PC-9 (cell line): ENCODE results near the gene DLG1. TPM values are rescaled to one million over a fixed set of nuclear protein-coding genes. Genes with fewer than 3 reads are reported as not detected.

Source experiments
- BruUV-seq: library from RNA; stranded (reverse); fragments of 400-500 nt; replicated peaks from 2 replicates; lab custom pipeline; 2021; lab: Mats Ljungman, UMichigan
- CTCF ChIA-PET: fragments of 300-600 bp; sonication (Branson Sonifier 250); formaldehyde crosslinking; loops from one replicate; lab custom pipeline; 2022; ENCODE audit warnings: antibody characterized with exemption; lab: Charles Lee
- POLR2A ChIA-PET: fragments of 300-600 bp; sonication (Branson Sonifier 250); formaldehyde crosslinking; loops from one replicate; lab custom pipeline; 2022; ENCODE audit warnings: antibody characterized with exemption; ENCODE audit not compliant: unreplicated experiment; lab: Charles Lee
- DNase-seq, 2 experiments: peaks; one replicate each; pipeline versions ENCODE4 v3.0.0 to v3.0.0-alpha.2; 2015 to 2022; ENCODE audit warnings: mixed read lengths in 1 of 2
- H2AFZ ChIP-seq: fragments of 200-600 bp; sonication (generic); 2 replicates; pipeline ENCODE4 v1.8.1; 2017; ENCODE audit warnings: antibody characterized with exemption
- H3F3A ChIP-seq: fragments of 200-600 bp; sonication (generic); 2 replicates; pipeline ENCODE4 v1.8.1; 2017; ENCODE audit warnings: antibody characterized with exemption, mild to moderate bottlenecking, low read depth; ENCODE audit not compliant: insufficient read depth
- H3K27ac ChIP-seq: fragments of 200-600 bp; sonication (generic); 2 replicates; pipeline ENCODE4 v1.6.1; 2016; ENCODE audit warnings: mixed run types
- H3K27me3 ChIP-seq: fragments of 200-600 bp; sonication (generic); 2 replicates; pipeline ENCODE4 v1.6.1; 2016; ENCODE audit warnings: low read depth, mixed run types; ENCODE audit not compliant: insufficient read depth
- H3K36me3 ChIP-seq: fragments of 200-600 bp; sonication (generic); 2 replicates; pipeline ENCODE4 v1.6.1; 2016; ENCODE audit warnings: low read depth, mixed run types
- H3K4me1 ChIP-seq: fragments of 200-600 bp; sonication (generic); replicated peaks from 2 replicates; pipeline ENCODE4 v1.6.1; 2016; ENCODE audit warnings: mixed run types; ENCODE audit not compliant: insufficient read depth
- H3K4me2 ChIP-seq: fragments of 200-600 bp; sonication (generic); 2 replicates; pipeline ENCODE4 v1.6.1; 2017; ENCODE audit warnings: mixed run types
- H3K4me3 ChIP-seq: fragments of 200-600 bp; sonication (generic); 2 replicates; pipeline ENCODE4 v1.6.1; 2016; ENCODE audit warnings: mixed run types
- H3K79me2 ChIP-seq: fragments of 200-600 bp; sonication (generic); 2 replicates; pipeline ENCODE4 v1.6.1; 2017; ENCODE audit warnings: low read depth, mixed run types
- H3K9me2 ChIP-seq: fragments of 200-600 bp; sonication (generic); 2 replicates; pipeline ENCODE4 v1.8.1; 2017; ENCODE audit warnings: mild to moderate bottlenecking; ENCODE audit not compliant: insufficient read depth
- H3K9me3 ChIP-seq: fragments of 200-600 bp; sonication (generic); 2 replicates; pipeline ENCODE4 v1.8.1; 2016; ENCODE audit warnings: low read depth; ENCODE audit not compliant: insufficient read depth
- H4K20me1 ChIP-seq: fragments of 200-600 bp; sonication (generic); 2 replicates; pipeline ENCODE4 v1.8.1; 2017; ENCODE audit not compliant: insufficient read depth
- CTCF ChIP-seq: fragments of 200-600 bp; sonication (generic); conservative IDR thresholded peaks from 2 replicates; pipeline ENCODE4 v1.6.1; 2017; ENCODE audit warnings: mixed run types, antibody characterized with exemption, mild to moderate bottlenecking, moderate library complexity
- EZH2 ChIP-seq: fragments of 200-600 bp; sonication (generic); IDR thresholded peaks from 2 replicates; pipeline ENCODE4 v1.8.0; 2017; ENCODE audit warnings: antibody characterized with exemption, low read depth
- intact Hi-C: fragments of 100-400 bp; cut with micrococcal nuclease; formaldehyde crosslinking; loops from one replicate; pipeline ENCODE4 v1.10.0; 2022; ENCODE audit not compliant: unreplicated experiment
- total RNA-seq: library from RNA; stranded (reverse); gene quantifications from 2 replicates; pipeline ENCODE4 v1.2.3, GENCODE V29; 2021

DLG1 gene
- total RNA-seq, 1 experiment from 2014 or later: 201 TPM

GRCh38 chr3:197317250-197317963, 19.0 kb upstream of the DLG1 start:
- Histone ChIP-seq H3K4me2 (peak overlapping the region; percentile 24), H3K9me3 (peaks cover 19% of the 10 kb centered on the region), H3K27me3 (no peaks in the 10 kb centered on the region), H2AFZ (no peak overlapping the region), H3K4me3 (no peak overlapping the region), H3K27ac (no peak overlapping the region), H3F3A (peaks cover 14% of the 10 kb centered on the region), H3K4me1 (peaks cover 18% of the 10 kb centered on the region), H3K9me2 (no peaks in the 10 kb centered on the region), H4K20me1 (no peaks in the 10 kb centered on the region), H3K36me3 (no peaks in the 10 kb centered on the region), H3K79me2 (no peaks in the 10 kb centered on the region)
- DNase-seq: peak; percentile 55 to 85
- intact Hi-C loops: loop anchor here (1.0 kb wide), 1 partner anchor 55 kb away; no protein-coding TSS in a partner anchor
- TF ChIP-seq EZH2: no peak
- TF ChIP-seq CTCF: no peak
- ChIA-PET CTCF (interaction anchor here (0.6 kb wide), 1 partner anchor 532 kb away, joined by 3 read pairs; no protein-coding TSS in a partner anchor), POLR2A (interaction anchor here (0.6 to 1.0 kb wide), 5 partner anchors 20 to 190 kb away, joined by 3 to 4 read pairs (median 3); no protein-coding TSS in a partner anchor)
- no TSS peak for BruUV-seq

GRCh38 chr3:197312431-197312830, 14.0 kb upstream of the DLG1 start:
- no peaks in the 10 kb centered on the region for H3K36me3 ChIP-seq
- H3K9me3 ChIP-seq: peaks cover 5% of the 10 kb centered on the region
- peaks cover 42% of the 10 kb centered on the region for H3F3A ChIP-seq
- POLR2A ChIA-PET: no interaction called here
- H3K4me3 ChIP-seq: no peak overlapping the region
- peaks cover 63% of the 10 kb centered on the region for H3K4me1 ChIP-seq
- no peak overlapping the region for H3K27ac ChIP-seq
- no TSS peak for BruUV-seq
- TF ChIP-seq CTCF (no peak), EZH2 (no peak)
- H3K9me2 ChIP-seq: no peaks in the 10 kb centered on the region
- no peaks in the 10 kb centered on the region for H4K20me1 ChIP-seq
- H3K4me2 ChIP-seq: no peak overlapping the region
- CTCF ChIA-PET: no interaction called here
- no peak overlapping the region for H2AFZ ChIP-seq
- H3K79me2 ChIP-seq: no peaks in the 10 kb centered on the region
- no peak for DNase-seq
- intact Hi-C loops: no loop called here
- no peaks in the 10 kb centered on the region for H3K27me3 ChIP-seq

GRCh38 chr3:197311591-197311990, 13.2 kb upstream of the DLG1 start:
- Histone ChIP-seq H3K9me2 (no peaks in the 10 kb centered on the region), H3K27me3 (no peaks in the 10 kb centered on the region), H3K36me3 (no peaks in the 10 kb centered on the region), H3K4me3 (no peak overlapping the region), H3K4me1 (peaks cover 63% of the 10 kb centered on the region), H2AFZ (no peak overlapping the region), H3K9me3 (peaks cover 5% of the 10 kb centered on the region), H4K20me1 (no peaks in the 10 kb centered on the region), H3K79me2 (no peaks in the 10 kb centered on the region), H3F3A (peaks cover 44% of the 10 kb centered on the region), H3K4me2 (peak overlapping the region; percentile 69; the same call in 1 of the 2 replicates), H3K27ac (peak overlapping the region; percentile 88)
- no peak for DNase-seq
- no peak for TF ChIP-seq EZH2
- TF ChIP-seq CTCF: no peak
- ChIA-PET CTCF (no interaction called here), POLR2A (no interaction called here)
- no TSS peak for BruUV-seq
- intact Hi-C loops: no loop called here
